Frontal cortex (tissue), 1 donor: ENCODE results near the gene BSG. TPM values are rescaled to one million over a fixed set of nuclear protein-coding genes. Genes with fewer than 3 reads are reported as not detected.

Experiments used
- total RNA-seq: library from RNA; depleted of rRNA; stranded (reverse); fragments of >200 nt; gene quantifications from one replicate; pipeline ENCODE4 v1.2.3, GENCODE V29; 2014

Gene BSG
- total RNA-seq, 1 donor from 2014 or later = 114 TPM

Other genes with a start within 250 kb of the BSG start
- gene MIER2, start 227.8 kb upstream of the BSG start, total RNA-seq = 3.7 TPM
- gene C2CD4C, start 163.4 kb upstream of the BSG start, total RNA-seq = 20.8 TPM
- gene SHC2, start 111.6 kb upstream of the BSG start, total RNA-seq = 9.8 TPM
- gene MADCAM1, start 76.1 kb upstream of the BSG start, total RNA-seq = 1.2 TPM
- 26.1 TPM for gene TPGS1, start 65.1 kb upstream of the BSG start, total RNA-seq
- 55.4 TPM for gene CDC34, start 40.8 kb upstream of the BSG start, total RNA-seq
- gene GZMM, start 28.5 kb upstream of the BSG start, total RNA-seq = 0.41 TPM
- gene HCN2, start 17.3 kb downstream of the BSG start, total RNA-seq = 6.1 TPM
- 15.9 TPM for gene POLRMT, start 60.9 kb downstream of the BSG start, total RNA-seq
- gene FGF22, start 67.3 kb downstream of the BSG start, total RNA-seq = under 0.01 TPM
- gene RNF126, start 90.6 kb downstream of the BSG start, total RNA-seq = 17.5 TPM
- gene FSTL3, start 103.8 kb downstream of the BSG start, total RNA-seq = 2.0 TPM
- not detected for gene PRSS57, start 122.9 kb downstream of the BSG start, total RNA-seq
- gene PALM, start 136.3 kb downstream of the BSG start, total RNA-seq = 87.2 TPM
- gene MISP, start 178.5 kb downstream of the BSG start, total RNA-seq = 0.41 TPM
- 28.1 TPM for gene PTBP1, start 224.9 kb downstream of the BSG start, total RNA-seq
- 119 TPM for gene PLPPR3, start 249.4 kb downstream of the BSG start, total RNA-seq